Fibroblast of pulmonary artery (primary cell): ENCODE measurements around the gene NUDT1.

Experiments
- DNase-seq: peaks from one replicate; pipeline ENCODE4 v3.0.0-alpha.2; 2010; ENCODE audit warnings: low read depth
- H3K4me3 ChIP-seq: replicated peaks from 2 replicates; pipeline ENCODE4 v1.5.1; 2011; ENCODE audit warnings: low read depth, mild to moderate bottlenecking, control low read depth, low read length, moderate library complexity
- CTCF ChIP-seq: IDR thresholded peaks from 2 replicates; pipeline ENCODE4 v1.5.1; 2011; ENCODE audit warnings: mild to moderate bottlenecking, control low read depth, low read length, inconsistent platforms; ENCODE audit errors: missing control alignments

NUDT1 gene

GRCh38 chr7:2241580-2242540 is at the start of gene NUDT1, which contains the start of gene MRM2:
TSS of gene NUDT1 (plus strand) at chr7:2242226. CDS start at chr7:2244575, 2,349 bp downstream.
TSS of gene MRM2 (minus strand) at chr7:2242205. CDS start at chr7:2242169, 36 bp downstream.
- peak; percentile 68 for DNase-seq
- peak within 1 kb of the TSS; percentile 84 for H3K4me3 ChIP-seq
- no peak for TF ChIP-seq CTCF

GRCh38 chr7:2192831-2193534 is 49.0 kb upstream of the NUDT1 start:
- H3K4me3 ChIP-seq, result no peak overlapping the region
- no peak for DNase-seq
- no peak for TF ChIP-seq CTCF

- no peak for TF ChIP-seq CTCF
- DNase-seq, result no peak
- no peak overlapping the region for H3K4me3 ChIP-seq
Measured at GRCh38 chr7:2193575-2194305, 48.3 kb upstream of the NUDT1 start.

GRCh38 chr7:2195400-2196246 is 46.4 kb upstream of the NUDT1 start:
- H3K4me3 ChIP-seq, result no peak overlapping the region
- no peak for DNase-seq
- TF ChIP-seq CTCF, result no peak

GRCh38 chr7:2196381-2197378 is 45.3 kb upstream of the NUDT1 start:
- TF ChIP-seq CTCF, result no peak
- no peak for DNase-seq
- H3K4me3 ChIP-seq, result no peak overlapping the region
